ENCODE data around the gene GALNT10. TPM values are rescaled to one million over a fixed set of nuclear protein-coding genes. Genes with fewer than 3 reads are reported as not detected.

The GALNT10 gene
- polyA plus RNA-seq, 1 donor (not counting 4 experiments of a cell fraction or from before 2014, with no cell fraction given): 17.9 TPM

GRCh38 chr5:154287136-154287535, 96.6 kb downstream of the GALNT10 start:
- no peak overlapping the region for H3K27ac ChIP-seq (ENCODE audit: control insufficient read depth, insufficient read depth, low read length)
- H3K9ac ChIP-seq (ENCODE audit: control insufficient read depth, extremely low read depth, insufficient read depth, low read length): no peak overlapping the region
- no peaks in the 10 kb centered on the region for H3K36me3 ChIP-seq (ENCODE audit: control insufficient read depth in 2 of 2, extremely low read depth in 1 of 2, insufficient read depth in 2 of 2, low read length in 2 of 2)
- H4K20me1 ChIP-seq (ENCODE audit: control insufficient read depth, extremely low read depth, insufficient read depth, low read length): no peaks in the 10 kb centered on the region
- no peaks in the 10 kb centered on the region for H3K79me2 ChIP-seq (ENCODE audit: control insufficient read depth, insufficient read depth, low read length)
- H3K9me3 ChIP-seq (ENCODE audit: control insufficient read depth, low read depth, low read length): no peaks in the 10 kb centered on the region
- no peaks in the 10 kb centered on the region for H3K4me1 ChIP-seq (ENCODE audit: control insufficient read depth, extremely low read depth, insufficient read depth, low read length)
- no peak overlapping the region for H3K4me2 ChIP-seq (ENCODE audit: control insufficient read depth, extremely low read depth, insufficient read depth, low read depth, low read length)
- FAIRE-seq: no peak
- H3K27me3 ChIP-seq (ENCODE audit: control insufficient read depth, extremely low read depth, insufficient read depth, low read length): no peaks in the 10 kb centered on the region
- no peak for DNase-seq (ENCODE audit: low read depth, low spot score)
- TF ChIP-seq CTCF (optimal IDR thresholded peaks at IDR 0.05 in 1 of 3, IDR thresholded peaks at IDR 0.05 in 1 of 3, conservative IDR thresholded peaks at IDR 0.05 in 1 of 3; ENCODE audit: extremely low read depth in 1 of 3, insufficient read depth in 2 of 3, low read length in 3 of 3) (no peak), EZH2 (IDR thresholded peaks at IDR 0.05; ENCODE audit: low read length) (no peak)
- H3K4me3 ChIP-seq (ENCODE audit: control insufficient read depth in 2 of 3, extremely low read depth in 1 of 3, insufficient read depth in 2 of 3, low read depth in 1 of 3, low read length in 3 of 3): no peak overlapping the region
- no peak overlapping the region for H2AFZ ChIP-seq (ENCODE audit: control insufficient read depth, low read length)
- dilution Hi-C loops (cut with MboI; ENCODE audit: extremely low pct_ligation_motif_present, low sequenced_read_pairs): no loop called here
- H3K9me1 ChIP-seq (ENCODE audit: control insufficient read depth, extremely low read depth, insufficient read depth, low read length): peaks cover 4% of the 10 kb centered on the region

GRCh38 chr5:154288145-154288544, 97.6 kb downstream of the GALNT10 start:
- Histone ChIP-seq H3K4me2 (ENCODE audit: control insufficient read depth, extremely low read depth, insufficient read depth, low read depth, low read length) (no peak overlapping the region), H3K4me3 (ENCODE audit: control insufficient read depth in 2 of 3, extremely low read depth in 1 of 3, insufficient read depth in 2 of 3, low read depth in 1 of 3, low read length in 3 of 3) (no peak overlapping the region), H2AFZ (ENCODE audit: control insufficient read depth, low read length) (no peak overlapping the region), H3K27ac (ENCODE audit: control insufficient read depth, insufficient read depth, low read length) (no peak overlapping the region), H3K27me3 (ENCODE audit: control insufficient read depth, extremely low read depth, insufficient read depth, low read length) (no peaks in the 10 kb centered on the region), H4K20me1 (ENCODE audit: control insufficient read depth, extremely low read depth, insufficient read depth, low read length) (no peaks in the 10 kb centered on the region), H3K4me1 (ENCODE audit: control insufficient read depth, extremely low read depth, insufficient read depth, low read length) (no peaks in the 10 kb centered on the region), H3K9me1 (ENCODE audit: control insufficient read depth, extremely low read depth, insufficient read depth, low read length) (peaks cover 4% of the 10 kb centered on the region), H3K79me2 (ENCODE audit: control insufficient read depth, insufficient read depth, low read length) (no peaks in the 10 kb centered on the region), H3K9ac (ENCODE audit: control insufficient read depth, extremely low read depth, insufficient read depth, low read length) (no peak overlapping the region), H3K9me3 (ENCODE audit: control insufficient read depth, low read depth, low read length) (no peaks in the 10 kb centered on the region), H3K36me3 (ENCODE audit: control insufficient read depth in 2 of 2, extremely low read depth in 1 of 2, insufficient read depth in 2 of 2, low read length in 2 of 2) (no peaks in the 10 kb centered on the region)
- dilution Hi-C loops (cut with MboI; ENCODE audit: extremely low pct_ligation_motif_present, low sequenced_read_pairs): no loop called here
- TF ChIP-seq EZH2 (IDR thresholded peaks at IDR 0.05; ENCODE audit: low read length) (no peak), CTCF (optimal IDR thresholded peaks at IDR 0.05 in 1 of 3, IDR thresholded peaks at IDR 0.05 in 1 of 3, conservative IDR thresholded peaks at IDR 0.05 in 1 of 3; ENCODE audit: extremely low read depth in 1 of 3, insufficient read depth in 2 of 3, low read length in 3 of 3) (no peak)
- no peak for FAIRE-seq
- no peak for DNase-seq (ENCODE audit: low read depth, low spot score)

Data from keratinocyte (primary cell).